ENCODE measurements around the gene ALDH1B1. TPM values are rescaled to one million over a fixed set of nuclear protein-coding genes. Genes with fewer than 3 reads are reported as not detected.
A peak's percentile ranks its signal among the peaks of the same experiment; 100 is the strongest.

ALDH1B1 gene
- polyA plus RNA-seq, 1 experiment = 47.0 TPM

DNA sequence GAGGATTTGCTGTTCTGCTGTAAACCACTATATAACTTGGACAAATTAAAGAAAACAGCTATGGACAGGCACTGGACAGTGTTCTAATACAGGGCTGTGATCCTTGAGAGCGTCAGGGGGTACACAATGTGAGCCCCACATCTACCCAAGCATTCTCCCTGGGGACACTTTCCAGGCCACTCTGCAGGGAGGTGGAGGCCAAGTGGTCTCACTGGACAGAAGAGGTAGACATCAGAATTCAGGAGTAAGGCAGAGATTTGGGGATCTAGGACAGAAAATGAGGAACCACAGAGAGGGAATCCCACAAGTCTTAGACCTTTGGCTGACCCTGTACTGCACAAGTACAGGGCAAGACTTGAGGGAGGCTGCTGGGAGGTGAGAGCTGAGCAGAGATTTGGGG, 35.6 kb downstream of the ALDH1B1 start:
- POLR2A ChIA-PET = interaction anchor here (0.6 kb wide), 1 partner anchor 543 kb away, joined by 4 read pairs; no protein-coding TSS in a partner anchor

DNA sequence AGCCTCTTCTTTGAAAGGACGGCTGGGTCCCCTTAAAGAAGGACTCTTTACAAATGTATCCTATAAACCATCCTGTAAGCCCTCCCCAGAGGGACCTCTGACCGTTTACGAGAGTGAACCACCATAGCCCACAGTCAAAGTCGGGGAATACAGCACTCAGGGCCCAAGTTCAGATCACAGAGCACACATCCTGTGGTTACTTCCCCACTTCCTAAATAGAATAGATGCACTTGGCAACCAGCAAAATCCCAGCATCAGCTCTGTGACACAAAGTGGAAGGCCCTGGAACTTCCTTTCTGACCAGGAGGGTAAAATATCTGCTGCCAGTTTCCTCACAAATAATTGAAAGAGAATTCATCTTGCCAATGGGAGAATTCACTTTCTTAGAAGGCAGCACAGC, 38.6 kb downstream of the ALDH1B1 start:
- ChIA-PET CTCF (interaction anchor here (1.5 to 3.5 kb wide), 2 partner anchors 14 to 518 kb away, joined by 3 to 15 read pairs; no protein-coding TSS in a partner anchor), POLR2A (no interaction called here)
- no peak overlapping the region for H3K4me3 ChIP-seq (ENCODE audit: low read depth, low read length)
- peaks cover 37% of the 10 kb centered on the region for H3K27me3 ChIP-seq (ENCODE audit: control insufficient read depth, insufficient read depth, low read length)
- TF ChIP-seq, protein P1, sequence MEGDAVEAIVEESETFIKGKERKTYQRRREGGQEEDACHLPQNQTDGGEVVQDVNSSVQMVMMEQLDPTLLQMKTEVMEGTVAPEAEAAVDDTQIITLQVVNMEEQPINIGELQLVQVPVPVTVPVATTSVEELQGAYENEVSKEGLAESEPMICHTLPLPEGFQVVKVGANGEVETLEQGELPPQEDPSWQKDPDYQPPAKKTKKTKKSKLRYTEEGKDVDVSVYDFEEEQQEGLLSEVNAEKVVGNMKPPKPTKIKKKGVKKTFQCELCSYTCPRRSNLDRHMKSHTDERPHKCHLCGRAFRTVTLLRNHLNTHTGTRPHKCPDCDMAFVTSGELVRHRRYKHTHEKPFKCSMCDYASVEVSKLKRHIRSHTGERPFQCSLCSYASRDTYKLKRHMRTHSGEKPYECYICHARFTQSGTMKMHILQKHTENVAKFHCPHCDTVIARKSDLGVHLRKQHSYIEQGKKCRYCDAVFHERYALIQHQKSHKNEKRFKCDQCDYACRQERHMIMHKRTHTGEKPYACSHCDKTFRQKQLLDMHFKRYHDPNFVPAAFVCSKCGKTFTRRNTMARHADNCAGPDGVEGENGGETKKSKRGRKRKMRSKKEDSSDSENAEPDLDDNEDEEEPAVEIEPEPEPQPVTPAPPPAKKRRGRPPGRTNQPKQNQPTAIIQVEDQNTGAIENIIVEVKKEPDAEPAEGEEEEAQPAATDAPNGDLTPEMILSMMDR (IDR thresholded peaks at IDR 0.05; ENCODE audit: low read depth, low read length) = no peak
- no peak for DNase-seq (ENCODE audit: low read depth, low spot score)
- H3K9me3 ChIP-seq (ENCODE audit: control insufficient read depth, insufficient read depth, low read length) = no peaks in the 10 kb centered on the region
- no peak overlapping the region for H3K27ac ChIP-seq (ENCODE audit: low read depth, low read length)

More for the DNA sequence above, 35.6 kb downstream of the ALDH1B1 start:
- Histone ChIP-seq H3K4me3 (ENCODE audit: low read depth, low read length) (no peak overlapping the region), H3K27me3 (ENCODE audit: control insufficient read depth, insufficient read depth, low read length) (peaks cover 59% of the 10 kb centered on the region), H3K9me3 (ENCODE audit: control insufficient read depth, insufficient read depth, low read length) (no peaks in the 10 kb centered on the region), H3K27ac (ENCODE audit: low read depth, low read length) (no peak overlapping the region)
- CTCF ChIA-PET = no interaction called here
- TF ChIP-seq, protein P1 (IDR thresholded peaks at IDR 0.05; ENCODE audit: low read depth, low read length) = no peak
- no peak for DNase-seq (ENCODE audit: low read depth, low spot score)

DNA sequence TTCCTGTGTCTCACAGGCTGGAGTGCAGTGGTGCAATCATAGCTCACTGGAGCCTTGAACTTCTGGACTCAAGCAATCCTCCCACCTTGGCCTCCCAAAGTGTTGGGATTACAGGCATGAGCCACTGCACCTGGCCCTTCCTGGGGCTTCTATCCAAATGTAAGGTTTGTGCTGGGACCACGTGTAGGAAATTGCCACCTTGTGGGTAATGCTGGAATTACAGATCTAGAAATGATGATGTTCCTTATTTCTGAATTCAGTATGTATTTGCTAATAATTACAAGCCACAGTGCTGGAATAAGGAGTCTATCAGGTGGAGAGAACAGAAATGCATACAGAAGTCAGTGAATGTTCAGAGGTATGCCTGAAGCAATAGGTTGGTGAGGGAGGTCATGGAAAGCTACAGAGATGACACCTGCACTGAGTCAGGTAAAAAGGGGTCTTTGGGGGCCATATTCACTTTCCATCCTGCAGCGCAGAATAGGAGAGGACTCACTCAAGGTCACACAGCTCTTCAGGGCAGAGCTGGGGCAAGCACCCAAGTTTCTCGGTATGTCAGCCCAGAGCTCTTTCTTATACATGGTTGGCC, 40.5 kb downstream of the ALDH1B1 start:
- Histone ChIP-seq H3K9me3 (ENCODE audit: control insufficient read depth, insufficient read depth, low read length) (no peaks in the 10 kb centered on the region), H3K27me3 (ENCODE audit: control insufficient read depth, insufficient read depth, low read length) (peaks cover 19% of the 10 kb centered on the region), H3K27ac (ENCODE audit: low read depth, low read length) (no peak overlapping the region), H3K4me3 (ENCODE audit: low read depth, low read length) (no peak overlapping the region)
- ChIA-PET CTCF (interaction anchor here (0.6 to 3.5 kb wide), 13 partner anchors 9 to 623 kb away, joined by 3 to 15 read pairs (median 4); no protein-coding TSS in a partner anchor), POLR2A (no interaction called here)
- TF ChIP-seq, protein P1 (IDR thresholded peaks at IDR 0.05; ENCODE audit: low read depth, low read length) = peak; percentile 64
- peak; percentile 8 for DNase-seq (ENCODE audit: low read depth, low spot score)

DNA sequence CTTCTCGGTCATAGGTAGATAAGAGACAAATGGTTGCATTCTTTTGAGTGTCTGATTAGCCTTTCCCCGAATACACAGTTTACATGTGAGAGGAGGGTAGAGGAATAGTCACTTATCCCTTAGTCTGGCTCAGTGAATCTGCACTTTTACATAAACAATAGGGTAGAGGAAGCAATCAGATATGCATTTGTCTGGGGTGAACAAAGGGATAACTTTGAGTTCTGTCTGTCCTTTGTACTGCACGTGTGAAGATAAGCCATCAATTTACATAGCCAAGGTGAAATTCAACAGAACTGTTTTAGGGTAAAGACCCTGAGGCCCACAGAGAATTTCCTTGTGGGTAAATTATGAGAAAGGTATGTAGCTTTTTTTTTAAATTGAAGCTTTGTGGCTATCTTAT, 41.9 kb downstream of the ALDH1B1 start:
- DNase-seq (ENCODE audit: low read depth, low spot score) = no peak
- CTCF ChIA-PET = interaction anchor here (3.5 kb wide), 1 partner anchor 17 kb away, joined by 15 read pairs; no protein-coding TSS in a partner anchor

DNA sequence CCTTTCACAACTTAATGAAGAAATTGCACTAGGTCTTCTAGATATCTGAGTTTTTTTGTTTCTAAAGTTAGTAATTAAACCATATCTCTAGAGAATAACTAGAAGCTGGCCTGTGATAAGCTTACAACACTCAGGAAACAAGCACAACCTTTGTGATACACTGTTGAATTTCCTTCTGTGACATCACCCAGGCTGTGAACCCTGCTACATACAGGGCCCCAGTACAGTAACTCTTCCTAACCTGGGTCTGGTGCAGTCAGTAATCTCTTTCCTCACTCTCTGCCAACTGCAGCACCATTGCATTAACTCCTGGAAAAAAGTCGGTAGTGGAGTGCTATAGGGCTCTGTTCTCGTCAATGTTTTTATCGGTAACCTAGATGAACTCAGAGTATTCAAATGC, 42.4 kb downstream of the ALDH1B1 start:
- Histone ChIP-seq H3K4me3 (ENCODE audit: low read depth, low read length) (no peak overlapping the region), H3K27ac (ENCODE audit: low read depth, low read length) (no peak overlapping the region), H3K27me3 (ENCODE audit: control insufficient read depth, insufficient read depth, low read length) (peaks cover 23% of the 10 kb centered on the region), H3K9me3 (ENCODE audit: control insufficient read depth, insufficient read depth, low read length) (no peaks in the 10 kb centered on the region)
- DNase-seq (ENCODE audit: low read depth, low spot score) = no peak
- ChIA-PET CTCF (interaction anchor here (1.1 kb wide), 1 partner anchor 28 kb away, joined by 3 read pairs; no protein-coding TSS in a partner anchor), POLR2A (no interaction called here)
- TF ChIP-seq, protein P1 (IDR thresholded peaks at IDR 0.05; ENCODE audit: low read depth, low read length) = no peak

More for the DNA sequence above, 41.9 kb downstream of the ALDH1B1 start:
- POLR2A ChIA-PET = no interaction called here
- H3K27ac ChIP-seq (ENCODE audit: low read depth, low read length) = no peak overlapping the region
- H3K9me3 ChIP-seq (ENCODE audit: control insufficient read depth, insufficient read depth, low read length) = no peaks in the 10 kb centered on the region
- H3K27me3 ChIP-seq (ENCODE audit: control insufficient read depth, insufficient read depth, low read length) = peaks cover 22% of the 10 kb centered on the region
- TF ChIP-seq, protein P1 (IDR thresholded peaks at IDR 0.05; ENCODE audit: low read depth, low read length) = no peak
- H3K4me3 ChIP-seq (ENCODE audit: low read depth, low read length) = no peak overlapping the region

All from AG04450 (cell line).